SU-DHL-6 (cell line): ENCODE data around the gene ZNF281.
"Not testable (repeated sequence)": the region's sequence is repeated elsewhere in the genome, so short reads cannot be mapped to it uniquely, and the experiment has no call there.

Experiments
- H2AFZ ChIP-seq: fragments of 200-600 bp; sonication (generic); 2 replicates; pipeline ENCODE4 v1.6.1; 2014; ENCODE audit warnings: low read depth, mild to moderate bottlenecking, moderate library complexity, mixed read lengths, antibody characterized with exemption, low read length; ENCODE audit not compliant: severe bottlenecking
- H3F3A ChIP-seq: fragments of 200-600 bp; shearing (Covaris generic); 2 replicates; pipeline ENCODE4 v1.6.0; 2016; ENCODE audit warnings: antibody characterized with exemption, mild to moderate bottlenecking; ENCODE audit not compliant: insufficient read depth
- H3K27ac ChIP-seq: fragments of 200-600 bp; sonication (generic); 2 replicates; pipeline ENCODE4 v1.5.1; 2016; ENCODE audit warnings: low read depth, mild to moderate bottlenecking, low read length, moderate library complexity, mixed read lengths
- H3K27me3 ChIP-seq: fragments of 200-600 bp; sonication (generic), shearing (Covaris generic); 2 replicates; pipeline ENCODE4 v1.6.0; 2014; ENCODE audit warnings: mild to moderate bottlenecking, low read length
- H3K36me3 ChIP-seq: fragments of 200-600 bp; sonication (generic); 2 replicates; pipeline ENCODE4 v1.6.1; 2014; ENCODE audit warnings: mild to moderate bottlenecking, low read length, mixed read lengths
- H3K4me2 ChIP-seq: fragments of 300-600, 200-600 bp; shearing (Covaris generic), sonication (generic); 2 replicates; pipeline ENCODE4 v1.6.0; 2014; ENCODE audit warnings: low read length, low read depth, mild to moderate bottlenecking; ENCODE audit not compliant: poor library complexity, severe bottlenecking
- H3K4me3 ChIP-seq: fragments of 200-600 bp; sonication (generic); 2 replicates; pipeline ENCODE4 v1.5.1; 2014; ENCODE audit warnings: antibody characterized with exemption, low read length, mild to moderate bottlenecking, mixed read lengths; ENCODE audit not compliant: insufficient read depth, poor library complexity, severe bottlenecking
- H3K79me2 ChIP-seq: fragments of 200-600 bp; sonication (generic); 2 replicates; pipeline ENCODE4 v1.6.1; 2014; ENCODE audit warnings: mild to moderate bottlenecking, low read length, moderate library complexity; ENCODE audit not compliant: insufficient read depth
- H3K9ac ChIP-seq: fragments of 200-600 bp; sonication (generic); 2 replicates; pipeline ENCODE4 v1.7.0; 2014; ENCODE audit warnings: mild to moderate bottlenecking, low read length
- H3K9me2 ChIP-seq: fragments of 200-600 bp; sonication (generic); replicated peaks from 2 replicates; pipeline ENCODE4 v1.6.1; 2014; ENCODE audit warnings: low read length; ENCODE audit not compliant: insufficient read depth
- H3K9me3 ChIP-seq: fragments of 200-600 bp; sonication (generic); 2 replicates; pipeline ENCODE4 v1.6.1; 2014; ENCODE audit warnings: low read length, mixed read lengths; ENCODE audit not compliant: insufficient read depth
- H4K20me1 ChIP-seq: fragments of 200-600 bp; sonication (generic); 2 replicates; pipeline ENCODE4 v1.6.1; 2014; ENCODE audit warnings: low read depth, mild to moderate bottlenecking, antibody characterized with exemption, low read length, moderate library complexity, mixed read lengths
- EZH2phosphoT487 ChIP-seq: fragments of 200-600 bp; sonication (generic), shearing (Covaris generic); conservative IDR thresholded peaks from 2 replicates; pipeline ENCODE4 v1.6.1; 2018; ENCODE audit warnings: mild to moderate bottlenecking, antibody characterized with exemption, low read length, moderate library complexity, mixed read lengths
- TF ChIP-seq, protein P1 (sequence below): fragments of 200-600 bp; sonication (generic); IDR thresholded peaks from one replicate; pipeline ENCODE4 v1.5.1; 2017; ENCODE audit warnings: antibody characterized with exemption, mild to moderate bottlenecking, low read length, moderate library complexity; ENCODE audit not compliant: insufficient read depth, poor library complexity, severe bottlenecking

ZNF281 gene

DNA sequence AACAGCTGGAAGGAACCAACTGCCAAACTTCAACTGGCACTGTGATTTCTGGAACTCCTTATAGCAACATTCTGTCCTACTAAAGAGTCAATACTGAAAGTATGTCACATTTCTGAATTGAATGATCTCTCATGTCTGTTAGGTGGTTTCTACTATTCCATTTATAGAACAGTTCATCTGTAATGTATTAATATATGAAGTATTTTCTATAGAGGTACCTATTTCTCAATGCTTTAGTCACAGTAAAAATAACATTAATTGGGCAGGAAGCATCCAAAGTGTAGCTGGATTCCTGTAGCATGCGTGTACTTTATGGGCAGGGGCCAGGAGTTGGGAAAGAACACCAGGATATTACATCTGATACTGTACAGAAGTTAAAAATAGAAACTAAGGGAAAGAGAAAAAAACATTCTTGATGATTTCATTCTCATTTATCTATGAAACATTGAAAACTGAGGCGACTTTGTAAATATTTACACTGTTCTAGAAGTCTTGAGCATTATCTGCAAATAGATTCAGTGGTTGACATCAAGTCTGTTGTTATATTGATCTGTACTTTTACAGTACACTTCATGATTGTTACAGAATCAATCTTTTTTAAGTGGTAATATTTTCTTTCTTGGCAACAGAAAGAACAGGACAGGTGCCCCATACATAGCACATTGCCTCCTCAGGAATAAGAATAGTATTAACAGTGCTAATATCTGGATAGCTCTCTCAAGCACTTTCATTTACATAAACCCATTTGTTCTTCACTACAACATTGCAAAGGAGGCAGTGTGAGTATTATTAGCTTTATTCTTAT is 6.2 kb upstream of the ZNF281 start:
- H3F3A ChIP-seq: peaks cover 5% of the 10 kb centered on the region
- H3K27ac ChIP-seq: no peak overlapping the region
- H3K27me3 ChIP-seq: no peaks in the 10 kb centered on the region
- H3K36me3 ChIP-seq: no peaks in the 10 kb centered on the region
- H3K4me2 ChIP-seq: no peak overlapping the region
- H3K79me2 ChIP-seq: no peaks in the 10 kb centered on the region
- no peaks in the 10 kb centered on the region for H3K9me2 ChIP-seq
- H3K9ac ChIP-seq: no peak overlapping the region
- no peaks in the 10 kb centered on the region for H4K20me1 ChIP-seq
- H3K9me3 ChIP-seq: no peaks in the 10 kb centered on the region
- no peak for TF ChIP-seq EZH2phosphoT487
- TF ChIP-seq, protein P1, sequence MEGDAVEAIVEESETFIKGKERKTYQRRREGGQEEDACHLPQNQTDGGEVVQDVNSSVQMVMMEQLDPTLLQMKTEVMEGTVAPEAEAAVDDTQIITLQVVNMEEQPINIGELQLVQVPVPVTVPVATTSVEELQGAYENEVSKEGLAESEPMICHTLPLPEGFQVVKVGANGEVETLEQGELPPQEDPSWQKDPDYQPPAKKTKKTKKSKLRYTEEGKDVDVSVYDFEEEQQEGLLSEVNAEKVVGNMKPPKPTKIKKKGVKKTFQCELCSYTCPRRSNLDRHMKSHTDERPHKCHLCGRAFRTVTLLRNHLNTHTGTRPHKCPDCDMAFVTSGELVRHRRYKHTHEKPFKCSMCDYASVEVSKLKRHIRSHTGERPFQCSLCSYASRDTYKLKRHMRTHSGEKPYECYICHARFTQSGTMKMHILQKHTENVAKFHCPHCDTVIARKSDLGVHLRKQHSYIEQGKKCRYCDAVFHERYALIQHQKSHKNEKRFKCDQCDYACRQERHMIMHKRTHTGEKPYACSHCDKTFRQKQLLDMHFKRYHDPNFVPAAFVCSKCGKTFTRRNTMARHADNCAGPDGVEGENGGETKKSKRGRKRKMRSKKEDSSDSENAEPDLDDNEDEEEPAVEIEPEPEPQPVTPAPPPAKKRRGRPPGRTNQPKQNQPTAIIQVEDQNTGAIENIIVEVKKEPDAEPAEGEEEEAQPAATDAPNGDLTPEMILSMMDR: no peak
- no peak overlapping the region for H3K4me3 ChIP-seq
- H2AFZ ChIP-seq: no peak overlapping the region

DNA sequence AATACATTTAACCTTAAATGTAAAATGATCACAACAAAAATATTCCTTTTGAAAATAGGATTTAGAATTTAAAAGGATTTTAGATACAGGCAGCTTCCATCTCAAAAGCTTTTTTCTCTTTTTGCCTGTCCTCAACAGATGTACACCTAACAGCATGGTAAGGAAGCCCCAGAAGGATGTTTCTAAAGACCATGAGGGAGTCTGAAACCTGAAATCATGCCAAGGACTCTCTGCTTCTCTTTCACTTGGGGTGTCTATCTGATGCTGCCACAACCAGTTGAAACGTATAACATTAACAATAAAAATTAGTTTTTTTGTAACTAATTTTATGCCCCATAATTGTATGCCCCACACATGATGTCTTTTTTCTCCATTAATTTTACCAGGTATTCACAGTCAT is 5.4 kb upstream of the ZNF281 start:
- Histone ChIP-seq H3K9ac (no peak overlapping the region), H3K4me2 (no peak overlapping the region), H3K9me3 (no peaks in the 10 kb centered on the region), H3K36me3 (no peaks in the 10 kb centered on the region), H4K20me1 (no peaks in the 10 kb centered on the region), H2AFZ (no peak overlapping the region), H3F3A (peaks cover 13% of the 10 kb centered on the region), H3K27me3 (no peaks in the 10 kb centered on the region), H3K9me2 (no peaks in the 10 kb centered on the region), H3K79me2 (no peaks in the 10 kb centered on the region), H3K27ac (no peak overlapping the region), H3K4me3 (no peak overlapping the region)
- TF ChIP-seq, protein P1: no peak
- TF ChIP-seq EZH2phosphoT487: no peak

DNA sequence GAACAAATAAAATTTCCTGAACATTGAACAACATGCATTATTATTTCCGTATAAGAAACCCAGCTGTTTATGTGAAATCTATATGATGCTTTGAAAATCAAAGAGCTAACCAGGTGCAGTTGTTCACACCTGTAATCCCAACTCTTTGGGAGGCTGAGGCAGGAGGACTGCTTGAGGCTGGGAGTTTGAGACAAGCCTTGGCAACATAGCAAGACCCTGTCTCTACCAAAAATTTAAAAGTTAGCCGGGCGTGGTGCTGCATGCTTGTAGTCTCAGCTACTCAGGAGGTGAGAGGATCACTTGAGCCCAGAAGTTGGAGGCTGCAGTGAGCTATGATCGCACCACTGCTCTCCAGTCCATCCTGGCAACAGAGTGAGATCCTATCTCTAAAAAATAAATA is 4.8 kb upstream of the ZNF281 start:
- Histone ChIP-seq H3K27me3 (no peaks in the 10 kb centered on the region), H3K9me2 (no peaks in the 10 kb centered on the region), H3K9ac (no peak overlapping the region), H3F3A (peaks cover 14% of the 10 kb centered on the region), H3K9me3 (no peaks in the 10 kb centered on the region), H3K4me2 (no peak overlapping the region), H4K20me1 (no peaks in the 10 kb centered on the region), H2AFZ (no peak overlapping the region), H3K79me2 (peaks cover under 1% of the 10 kb centered on the region; the same call in 1 of the 2 replicates), H3K36me3 (no peaks in the 10 kb centered on the region), H3K4me3 (no peak overlapping the region), H3K27ac (no peak overlapping the region)
- TF ChIP-seq, protein P1: no peak
- TF ChIP-seq EZH2phosphoT487: no peak

DNA sequence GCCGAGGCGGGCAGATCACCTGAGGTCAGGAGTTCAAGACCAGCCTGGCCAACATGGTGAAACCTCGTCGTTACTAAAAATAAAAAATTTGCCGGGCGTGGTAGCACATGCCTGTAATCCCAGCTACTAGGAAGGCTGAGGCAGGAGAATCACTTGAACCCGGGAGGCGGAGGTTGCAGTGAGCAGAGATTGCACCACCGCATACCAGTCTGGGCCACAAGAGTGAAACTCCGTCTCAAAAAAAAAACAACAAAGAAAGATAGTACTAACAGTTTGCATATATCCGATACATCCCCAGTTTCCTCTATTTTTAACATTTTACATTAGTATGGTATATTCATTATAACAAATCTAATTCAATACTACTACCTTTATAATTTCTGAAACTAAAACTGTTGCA is 3.9 kb upstream of the ZNF281 start:
- H4K20me1 ChIP-seq, H3K27ac ChIP-seq, H2AFZ ChIP-seq, H3K9me2 ChIP-seq, H3K4me2 ChIP-seq, H3K9me3 ChIP-seq, H3K27me3 ChIP-seq, H3K9ac ChIP-seq, H3K4me3 ChIP-seq, H3K79me2 ChIP-seq, H3K36me3 ChIP-seq: not testable (repeated sequence)
- peaks cover 14% of the 10 kb centered on the region for H3F3A ChIP-seq
